Sigmoid colon (tissue), 7 donors: ENCODE results near the gene CCL17. TPM values are rescaled to one million over a fixed set of nuclear protein-coding genes. Genes with fewer than 3 reads are reported as not detected.

Source experiments
- DNase-seq: peaks from one replicate; pipeline ENCODE4 v3.0.0-alpha.2; 2019
- H3K27ac ChIP-seq, 4 donors: fragments of 200-600 bp; sonication (generic); one replicate each; pipeline ENCODE4 v1.5.1; 2016 to 2019; ENCODE audit warnings: mild to moderate bottlenecking in 1 of 4
- H3K27me3 ChIP-seq, 3 donors: fragments of 200-600 bp; sonication (generic); one replicate each; pipeline ENCODE4 v1.5.1; 2019; ENCODE audit warnings: mild to moderate bottlenecking in 1 of 3
- H3K36me3 ChIP-seq, 4 donors: fragments of 200-600 bp; sonication (generic); one replicate each; pipeline ENCODE4 v1.5.1; 2016 to 2019
- H3K4me1 ChIP-seq, 4 donors: fragments of 200-600 bp; sonication (generic); one replicate each; pipeline ENCODE4 v1.5.1; 2017 to 2019
- H3K4me3 ChIP-seq, 4 donors: fragments of 200-600 bp; sonication (generic); one replicate each; pipeline ENCODE4 v1.5.1; 2017 to 2019; ENCODE audit warnings: mild to moderate bottlenecking in 2 of 4, moderate library complexity in 1 of 4
- H3K9me3 ChIP-seq, 4 donors: fragments of 200-600 bp in 3 of 4; sonication (generic) in 3 of 4; one replicate each; pipeline versions ENCODE4 v1.5.1 to v1.6.1; 2013 to 2019
- EP300 ChIP-seq, 4 donors: sonication (generic); formaldehyde crosslinking; IDR thresholded peaks; one replicate each; pipeline ENCODE4 v1.6.1; 2017; ENCODE audit warnings: antibody characterized with exemption in 4 of 4
- POLR2A ChIP-seq, 2 donors: fragments of 450-650 bp; IDR thresholded peaks; one replicate each; pipeline ENCODE4 v1.6.1; 2016; ENCODE audit warnings: antibody characterized with exemption in 2 of 2, mild to moderate bottlenecking in 2 of 2, moderate library complexity in 2 of 2
- POLR2AphosphoS5 ChIP-seq, 4 donors: sonication (generic); formaldehyde crosslinking; IDR thresholded peaks; one replicate each; pipeline ENCODE4 v1.6.1; 2017; ENCODE audit warnings: antibody characterized with exemption in 4 of 4
- WGBS, 2 donors: extraction: QIAGEN DNeasy Blood & Tissue Kit; methylation state at CpG; one replicate each; pipeline ENCODE4 v1.1.7; 2013; 5-methylcytosine and 5-hydroxymethylcytosine counted together
- intact Hi-C: fragments of 100-400 bp; cut with DNase I; formaldehyde crosslinking; loops from one replicate; pipeline ENCODE4 v1.15.1; 2023
- polyA plus RNA-seq, 3 donors: library from polyadenylated mRNA; stranded (reverse); fragments of 200-250 nt; gene quantifications; one replicate each; pipeline ENCODE4 v1.2.3, GENCODE V29; 2013
- total RNA-seq, 4 donors: library from RNA; depleted of rRNA; stranded (reverse); fragments of >200 nt; gene quantifications; one replicate each; pipeline ENCODE4 v1.1.0, GENCODE V29; 2016
- TF ChIP-seq, protein P1 (sequence below), 4 experiments: fragments of 450-650 bp in 3 of 4; fragments of 200-600 bp in 1 of 4; IDR thresholded peaks; one replicate each; pipeline ENCODE4 v1.5.1; 2016 to 2019; ENCODE audit warnings: antibody characterized with exemption in 4 of 4, mild to moderate bottlenecking in 3 of 4, moderate library complexity in 2 of 4
- donor health status: healthy with polysubstance abuse.
- donor health status: Bipolar disorder and iron deficiency.
- donor health status: healthy.

Gene CCL17
- total and polyA plus RNA-seq, 7 donors = 7.6 TPM; not detected in 6

DNA sequence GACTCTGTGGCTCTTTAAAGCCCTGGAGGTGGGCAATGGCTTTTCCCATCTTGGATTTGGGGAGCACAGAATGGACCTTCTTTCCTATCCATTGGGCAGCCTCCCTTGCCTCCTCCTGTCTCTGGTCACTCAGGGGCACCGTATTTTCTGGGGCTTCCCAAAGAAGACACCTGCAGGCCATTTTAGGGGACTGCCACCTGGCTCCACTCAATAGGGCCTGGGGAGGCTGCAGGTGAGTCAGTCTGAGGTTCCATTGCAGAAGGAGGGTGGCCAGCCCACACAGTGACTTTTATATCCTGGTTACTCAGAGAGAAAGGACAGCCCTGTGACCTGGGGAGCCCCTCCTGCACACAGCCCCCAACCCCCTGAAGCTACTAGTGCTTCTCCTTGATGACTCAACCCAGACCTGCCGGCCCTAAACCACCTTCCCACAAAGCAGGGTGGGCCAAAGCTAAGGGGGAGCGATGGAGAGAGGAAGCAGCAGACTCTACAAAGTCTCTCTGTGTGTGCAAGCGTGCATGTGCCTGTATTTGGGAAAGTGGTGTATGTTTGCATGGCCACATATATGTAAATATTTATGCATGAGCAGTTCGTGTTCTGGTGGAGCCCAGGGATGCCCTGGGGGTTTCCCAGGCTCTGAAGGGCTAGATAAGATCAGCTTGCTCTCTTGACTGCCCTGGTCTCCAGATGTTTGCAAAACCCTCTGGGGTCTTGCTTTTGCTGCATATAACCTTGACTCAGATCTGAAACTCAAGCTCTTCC, 27.3 kb upstream of the CCL17 start:
- no peak for DNase-seq
- Histone ChIP-seq H3K9me3 (no peaks in the 10 kb centered on the region), H3K27me3 (peaks cover 0 to 4% (median 0%) of the 10 kb centered on the region in 3 donors), H3K4me1 (peaks cover 0 to 39% (median 27%) of the 10 kb centered on the region in 4 donors), H3K36me3 (peaks cover 0 to 3% (median 1%) of the 10 kb centered on the region in 4 donors), H3K27ac (peak overlapping the region; percentile 12 to 95 (median 60)), H3K4me3 (no peak overlapping the region)
- TF ChIP-seq POLR2A (IDR thresholded peaks at IDR 0.05) = no peak
- TF ChIP-seq POLR2AphosphoS5 (IDR thresholded peaks at IDR 0.05) = no peak
- no peak for TF ChIP-seq EP300 (IDR thresholded peaks at IDR 0.05)
- TF ChIP-seq, protein P1, sequence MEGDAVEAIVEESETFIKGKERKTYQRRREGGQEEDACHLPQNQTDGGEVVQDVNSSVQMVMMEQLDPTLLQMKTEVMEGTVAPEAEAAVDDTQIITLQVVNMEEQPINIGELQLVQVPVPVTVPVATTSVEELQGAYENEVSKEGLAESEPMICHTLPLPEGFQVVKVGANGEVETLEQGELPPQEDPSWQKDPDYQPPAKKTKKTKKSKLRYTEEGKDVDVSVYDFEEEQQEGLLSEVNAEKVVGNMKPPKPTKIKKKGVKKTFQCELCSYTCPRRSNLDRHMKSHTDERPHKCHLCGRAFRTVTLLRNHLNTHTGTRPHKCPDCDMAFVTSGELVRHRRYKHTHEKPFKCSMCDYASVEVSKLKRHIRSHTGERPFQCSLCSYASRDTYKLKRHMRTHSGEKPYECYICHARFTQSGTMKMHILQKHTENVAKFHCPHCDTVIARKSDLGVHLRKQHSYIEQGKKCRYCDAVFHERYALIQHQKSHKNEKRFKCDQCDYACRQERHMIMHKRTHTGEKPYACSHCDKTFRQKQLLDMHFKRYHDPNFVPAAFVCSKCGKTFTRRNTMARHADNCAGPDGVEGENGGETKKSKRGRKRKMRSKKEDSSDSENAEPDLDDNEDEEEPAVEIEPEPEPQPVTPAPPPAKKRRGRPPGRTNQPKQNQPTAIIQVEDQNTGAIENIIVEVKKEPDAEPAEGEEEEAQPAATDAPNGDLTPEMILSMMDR (IDR thresholded peaks at IDR 0.05) = no peak
- intact Hi-C loops = no loop called here
- WGBS, 2 donors = 29 to 46% methylated on average over 5 of the region's 5 CpGs

DNA sequence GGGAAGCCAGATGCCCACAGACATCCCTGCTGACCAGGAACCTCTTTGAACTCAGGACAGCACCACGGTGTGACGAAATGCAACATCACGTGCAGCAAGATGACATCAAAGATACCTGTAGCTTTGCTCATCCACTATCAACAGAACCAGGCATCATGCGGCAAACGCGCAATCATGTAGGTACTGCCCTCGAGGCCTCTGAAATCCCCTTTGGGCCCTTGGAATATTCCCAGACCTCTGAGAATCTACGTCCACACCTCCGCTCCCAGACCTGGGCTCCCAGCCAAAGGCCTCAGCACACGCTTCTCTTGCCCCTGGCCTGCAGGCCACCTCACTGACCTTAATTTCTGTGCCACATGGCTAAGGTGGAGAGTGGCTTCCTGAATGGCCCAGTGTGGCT, 25.0 kb upstream of the CCL17 start:
- 90 to 92% methylated on average over 10 of the region's 10 CpGs for WGBS, 2 donors
- Histone ChIP-seq H3K27ac (peak overlapping the region in 2 of 4 donors; percentile 5 to 95), H3K4me1 (peaks cover 0 to 37% (median 30%) of the 10 kb centered on the region in 4 donors), H3K27me3 (no peaks in the 10 kb centered on the region), H3K9me3 (no peaks in the 10 kb centered on the region), H3K4me3 (no peak overlapping the region), H3K36me3 (peaks cover 0 to 8% (median 3%) of the 10 kb centered on the region in 4 donors)
- TF ChIP-seq, protein P1 (IDR thresholded peaks at IDR 0.05) = no peak
- TF ChIP-seq POLR2A (IDR thresholded peaks at IDR 0.05) = no peak
- no peak for TF ChIP-seq EP300 (IDR thresholded peaks at IDR 0.05)
- intact Hi-C loops = no loop called here
- DNase-seq = no peak

DNA sequence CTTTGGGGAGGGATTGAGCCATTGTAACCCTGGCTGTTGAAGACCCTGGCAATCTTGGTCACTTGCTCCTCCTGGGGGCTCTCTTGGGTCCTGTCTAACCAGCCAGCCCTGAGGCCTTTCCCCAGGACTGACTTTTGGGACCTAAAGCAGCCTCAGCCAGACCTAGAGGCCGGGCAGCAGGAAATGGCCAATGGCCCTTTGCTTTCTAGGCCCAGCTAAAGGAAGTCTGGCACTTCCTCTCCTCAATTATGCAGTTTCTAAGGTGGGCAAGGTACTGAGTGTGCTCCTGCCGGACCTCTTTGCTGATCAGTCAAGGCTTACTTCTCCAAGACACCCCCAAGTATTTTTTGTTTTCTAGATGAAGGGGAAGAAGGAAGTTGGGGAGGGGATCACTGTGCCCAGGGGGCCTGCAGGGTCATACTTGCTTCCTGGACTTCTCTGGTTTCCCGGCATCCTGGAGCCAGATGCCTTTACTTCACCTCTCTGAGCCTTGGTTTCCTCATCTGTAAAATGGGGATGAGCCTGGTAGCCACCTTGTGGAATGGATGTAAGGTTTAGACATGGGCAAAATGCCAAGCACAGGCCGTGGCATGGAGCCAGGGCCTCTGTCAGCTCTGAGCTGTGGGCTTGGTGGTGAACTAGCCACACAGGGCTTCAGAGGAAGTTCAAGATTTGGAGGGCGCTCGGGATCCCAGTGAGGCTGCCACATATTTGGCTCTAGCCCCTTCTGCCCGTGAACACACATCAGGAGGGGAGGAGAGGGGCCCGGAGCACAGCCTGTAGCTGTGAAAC, 23.7 kb upstream of the CCL17 start:
- DNase-seq = no peak

DNA sequence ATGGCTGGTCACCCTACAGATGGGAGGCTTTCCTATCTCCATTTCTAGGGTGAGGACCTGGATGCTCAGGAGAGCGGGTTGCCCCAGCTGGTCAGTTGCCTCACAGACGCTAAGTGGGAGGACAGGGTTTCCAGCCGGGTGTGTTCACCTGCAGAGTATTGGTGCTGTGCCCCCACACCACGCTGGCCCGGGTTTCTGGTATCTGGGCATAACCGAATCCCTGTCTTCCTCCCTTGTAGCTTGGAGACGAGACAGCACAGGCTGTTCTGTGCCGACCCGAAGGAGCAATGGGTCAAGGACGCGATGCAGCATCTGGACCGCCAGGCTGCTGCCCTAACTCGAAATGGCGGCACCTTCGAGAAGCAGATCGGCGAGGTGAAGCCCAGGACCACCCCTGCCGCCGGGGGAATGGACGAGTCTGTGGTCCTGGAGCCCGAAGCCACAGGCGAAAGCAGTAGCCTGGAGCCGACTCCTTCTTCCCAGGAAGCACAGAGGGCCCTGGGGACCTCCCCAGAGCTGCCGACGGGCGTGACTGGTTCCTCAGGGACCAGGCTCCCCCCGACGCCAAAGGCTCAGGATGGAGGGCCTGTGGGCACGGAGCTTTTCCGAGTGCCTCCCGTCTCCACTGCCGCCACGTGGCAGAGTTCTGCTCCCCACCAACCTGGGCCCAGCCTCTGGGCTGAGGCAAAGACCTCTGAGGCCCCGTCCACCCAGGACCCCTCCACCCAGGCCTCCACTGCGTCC, 22.6 kb upstream of the CCL17 start:
- H3K9me3 ChIP-seq = no peaks in the 10 kb centered on the region
- H3K36me3 ChIP-seq = peaks cover 0 to 8% (median 3%) of the 10 kb centered on the region in 4 donors
- H3K4me3 ChIP-seq = no peak overlapping the region
- TF ChIP-seq EP300 (IDR thresholded peaks at IDR 0.05) = no peak
- no peak for DNase-seq
- 94 to 96% methylated on average over 35 of the region's 35 CpGs for WGBS, 2 donors
- intact Hi-C loops = loop anchor here (2.0 kb wide), 1 partner anchor 41 kb away; no protein-coding TSS in a partner anchor
- H3K27ac ChIP-seq = peak overlapping the region in 1 of 4 donors; percentile 95
- H3K27me3 ChIP-seq = no peaks in the 10 kb centered on the region
- peaks cover 0 to 44% (median 32%) of the 10 kb centered on the region in 4 donors for H3K4me1 ChIP-seq

More for the DNA sequence above, 23.7 kb upstream of the CCL17 start:
- H3K4me3 ChIP-seq = no peak overlapping the region
- peaks cover 0 to 8% (median 3%) of the 10 kb centered on the region in 4 donors for H3K36me3 ChIP-seq
- intact Hi-C loops = loop anchor here (2.0 kb wide), 1 partner anchor 40 kb away; no protein-coding TSS in a partner anchor
- peak overlapping the region in 3 of 4 donors; percentile 17 to 95 (median 27) for H3K27ac ChIP-seq
- H3K4me1 ChIP-seq = peaks cover 0 to 38% (median 32%) of the 10 kb centered on the region in 4 donors
- H3K27me3 ChIP-seq = no peaks in the 10 kb centered on the region
- 53 to 72% methylated on average over 8 of the region's 8 CpGs for WGBS, 2 donors
- TF ChIP-seq EP300 (IDR thresholded peaks at IDR 0.05) = no peak
- TF ChIP-seq, protein P1 (IDR thresholded peaks at IDR 0.05) = no peak
- no peak for TF ChIP-seq POLR2AphosphoS5 (IDR thresholded peaks at IDR 0.05)
- TF ChIP-seq POLR2A (IDR thresholded peaks at IDR 0.05) = no peak
- no peaks in the 10 kb centered on the region for H3K9me3 ChIP-seq
